RCC 7860 (cell line): ENCODE data around the gene C20orf96.
A peak's percentile ranks its signal among the peaks of the same experiment; 100 is the strongest.
"Not testable (repeated sequence)": the region's sequence is repeated elsewhere in the genome, so short reads cannot be mapped to it uniquely, and the experiment has no call there.

Experiments used
- DNase-seq: peaks from one replicate; pipeline ENCODE4 v3.0.0-alpha.2; 2015; ENCODE audit warnings: low spot score
- FAIRE-seq: peaks from 2 replicates; lab custom pipeline; 2012; peaks lifted over from hg19 to GRCh38; lab: Jason Lieb, UNC

The C20orf96 gene

GRCh38 chr20:284172-284571 is 6.4 kb downstream of the C20orf96 start:
- no peak for DNase-seq
- no peak for FAIRE-seq

GRCh38 chr20:278607-279571 is 11.7 kb downstream of the C20orf96 start:
- no peak for FAIRE-seq
- no peak for DNase-seq

GRCh38 chr20:278181-278580 is 12.4 kb downstream of the C20orf96 start:
- DNase-seq (no peak), FAIRE-seq (no peak)

GRCh38 chr20:277496-277781 is 13.1 kb downstream of the C20orf96 start:
- no peak for FAIRE-seq

GRCh38 chr20:276620-277495 is 13.7 kb downstream of the C20orf96 start:
- DNase-seq (no peak), FAIRE-seq (no peak)

More at GRCh38 chr20:277496-277781, 13.1 kb downstream of the C20orf96 start:
- DNase-seq, result no peak

GRCh38 chr20:275791-276190 is 14.8 kb downstream of the C20orf96 start:
- FAIRE-seq (no peak), DNase-seq (no peak)

- DNase-seq (no peak), FAIRE-seq (no peak)
Measured at GRCh38 chr20:273884-274283, 16.7 kb downstream of the C20orf96 start.

- FAIRE-seq (no peak), DNase-seq (no peak)
Measured at GRCh38 chr20:272718-273117, 17.8 kb downstream of the C20orf96 start.

- no peak for DNase-seq
- FAIRE-seq, result no peak
Measured at GRCh38 chr20:271528-271927, 19.0 kb downstream of the C20orf96 start.

GRCh38 chr20:271069-271468 is 19.5 kb downstream of the C20orf96 start:
- no peak for DNase-seq
- FAIRE-seq, result no peak

- DNase-seq (no peak), FAIRE-seq (no peak)
Measured at GRCh38 chr20:270517-270916, 20.0 kb downstream of the C20orf96 start.

GRCh38 chr20:266596-267562 is 23.7 kb downstream of the C20orf96 start:
- FAIRE-seq, result no peak

GRCh38 chr20:263701-264100 is 26.8 kb downstream of the C20orf96 start:
- no peak for DNase-seq
- no peak for FAIRE-seq

More at GRCh38 chr20:266596-267562, 23.7 kb downstream of the C20orf96 start:
- peak; percentile 38 for DNase-seq

GRCh38 chr20:259981-260380 is 30.6 kb downstream of the C20orf96 start:
- no peak for DNase-seq
- FAIRE-seq, result no peak

GRCh38 chr20:258963-259362 is 31.6 kb downstream of the C20orf96 start:
- FAIRE-seq (no peak), DNase-seq (no peak)

- no peak for FAIRE-seq
Measured at GRCh38 chr20:258269-258858, 32.2 kb downstream of the C20orf96 start.

GRCh38 chr20:257419-257818 is 33.1 kb downstream of the C20orf96 start, which contains the start of gene DEFB132:
Gene DEFB132, plus strand, starts transcription at chr20:257724. Its CDS starts 55 bp downstream, at chr20:257779.
- no peak for DNase-seq
- no peak for FAIRE-seq

More at GRCh38 chr20:258269-258858, 32.2 kb downstream of the C20orf96 start:
- DNase-seq, result no peak

- not testable (repeated sequence) for DNase-seq
Measured at GRCh38 chr20:253447-253846, 37.1 kb downstream of the C20orf96 start.

GRCh38 chr20:252801-253200 is 37.7 kb downstream of the C20orf96 start:
- FAIRE-seq (no peak), DNase-seq (no peak)

More at GRCh38 chr20:253447-253846, 37.1 kb downstream of the C20orf96 start:
- not testable (repeated sequence) for FAIRE-seq

- no peak for FAIRE-seq
- no peak for DNase-seq
Measured at GRCh38 chr20:251354-251753, 39.2 kb downstream of the C20orf96 start.
